ENCODE measurements around the gene GNPTG. TPM values are rescaled to one million over a fixed set of nuclear protein-coding genes. Genes with fewer than 3 reads are reported as not detected.

The GNPTG gene
- total RNA-seq, 1 experiment from 2014 or later: 40.6 TPM

GRCh38 chr16:1330260-1330914, 21.3 kb upstream of the GNPTG start:
- TF ChIP-seq EZH2 (IDR thresholded peaks at IDR 0.05; ENCODE audit: low read depth) (no peak), CTCF (conservative IDR thresholded peaks at IDR 0.05) (peak; percentile 66)
- intact Hi-C loops (cut with micrococcal nuclease; ENCODE audit: unreplicated experiment): loop anchor here (5.0 kb wide), 1 partner anchor 282 kb away; the partner anchor contains the start of genes CRAMP1 and IFT140
- BruUV-seq (replicated peaks): no TSS peak
- no peaks in the 10 kb centered on the region for H3K27me3 ChIP-seq (ENCODE audit: insufficient read depth, low read depth)
- H2AFZ ChIP-seq: no peak overlapping the region
- H3K4me1 ChIP-seq (replicated peaks; ENCODE audit: insufficient read depth): peaks cover 15% of the 10 kb centered on the region
- ChIA-PET CTCF (interaction anchor here (0.6 kb wide), 2 partner anchors 28 to 89 kb away, joined by 3 to 10 read pairs; no protein-coding TSS in a partner anchor), POLR2A (ENCODE audit: unreplicated experiment) (no interaction called here)
- H3K36me3 ChIP-seq (ENCODE audit: low read depth): no peaks in the 10 kb centered on the region
- no peak overlapping the region for H3K4me2 ChIP-seq
- no peak for DNase-seq
- H3F3A ChIP-seq (ENCODE audit: insufficient read depth, low read depth): peaks cover 12% of the 10 kb centered on the region; the same call in 1 of the 2 replicates
- no peaks in the 10 kb centered on the region for H3K9me2 ChIP-seq (ENCODE audit: insufficient read depth)
- H3K4me3 ChIP-seq: no peak overlapping the region
- H4K20me1 ChIP-seq (ENCODE audit: insufficient read depth): no peaks in the 10 kb centered on the region
- H3K27ac ChIP-seq: no peak overlapping the region
- H3K79me2 ChIP-seq (ENCODE audit: low read depth): no peaks in the 10 kb centered on the region
- H3K9me3 ChIP-seq (ENCODE audit: insufficient read depth, low read depth): no peaks in the 10 kb centered on the region

- ChIA-PET POLR2A (ENCODE audit: unreplicated experiment) (interaction anchor here (0.6 to 1.2 kb wide), 4 partner anchors 12 to 90 kb away, joined by 3 to 14 read pairs (median 6); partner anchors contain the start of gene UQCC4), CTCF (interaction anchor here (0.6 kb wide), 2 partner anchors 28 to 89 kb away, joined by 3 to 10 read pairs; no protein-coding TSS in a partner anchor)
- Histone ChIP-seq H4K20me1 (ENCODE audit: insufficient read depth) (no peaks in the 10 kb centered on the region), H3K27ac (no peak overlapping the region), H3K36me3 (ENCODE audit: low read depth) (no peaks in the 10 kb centered on the region), H3K27me3 (ENCODE audit: insufficient read depth, low read depth) (no peaks in the 10 kb centered on the region), H3K9me2 (ENCODE audit: insufficient read depth) (no peaks in the 10 kb centered on the region), H3F3A (ENCODE audit: insufficient read depth, low read depth) (peaks cover 9% of the 10 kb centered on the region; the same call in 1 of the 2 replicates), H3K4me2 (peak overlapping the region; percentile 82), H2AFZ (peak overlapping the region; percentile 71; the same call in 1 of the 2 replicates), H3K4me3 (peak overlapping the region; percentile 49; the same call in 1 of the 2 replicates), H3K4me1 (replicated peaks; ENCODE audit: insufficient read depth) (peaks cover 15% of the 10 kb centered on the region), H3K9me3 (ENCODE audit: insufficient read depth, low read depth) (no peaks in the 10 kb centered on the region), H3K79me2 (ENCODE audit: low read depth) (no peaks in the 10 kb centered on the region)
- DNase-seq: no peak
- TF ChIP-seq CTCF (conservative IDR thresholded peaks at IDR 0.05) (no peak), EZH2 (IDR thresholded peaks at IDR 0.05; ENCODE audit: low read depth) (no peak)
- intact Hi-C loops (cut with micrococcal nuclease; ENCODE audit: unreplicated experiment): loop anchor here (5.0 kb wide), 1 partner anchor 281 kb away; the partner anchor contains the start of genes CRAMP1 and IFT140
- BruUV-seq (replicated peaks): TSS peak; percentile 87
Observed at GRCh38 chr16:1330931-1331711, 20.6 kb upstream of the GNPTG start.
